GM12891 (cell line): ENCODE results near the gene SALL3.

Experiments
- POLR2A ChIP-seq: IDR thresholded peaks from 2 replicates; pipeline ENCODE4 v1.6.1; 2011; ENCODE audit warnings: low read depth, low read length, control low read depth
- POLR2AphosphoS5 ChIP-seq: IDR thresholded peaks from 2 replicates; pipeline ENCODE4 v1.6.1; 2011; ENCODE audit warnings: low read depth, low read length, control low read depth
- POU2F2 ChIP-seq: IDR thresholded peaks from 2 replicates; pipeline ENCODE4 v1.6.1; 2011; ENCODE audit warnings: low read depth, mild to moderate bottlenecking, control low read depth, low read length, moderate library complexity
- SPI1 ChIP-seq: IDR thresholded peaks from 2 replicates; pipeline ENCODE4 v1.6.1; 2011; ENCODE audit warnings: low read depth, low read length, control low read depth
- TAF1 ChIP-seq: IDR thresholded peaks from 2 replicates; pipeline ENCODE4 v1.6.1; 2011; ENCODE audit warnings: low read depth, low read length, control low read depth

- TF ChIP-seq POLR2A, result no peak
- TF ChIP-seq POLR2AphosphoS5, result no peak
- no peak for TF ChIP-seq TAF1
- TF ChIP-seq POU2F2, result no peak
- TF ChIP-seq SPI1, result no peak
Measured at GRCh38 chr18:78984941-78985784, 5.5 kb downstream of the SALL3 start.
